ENCODE measurements around the gene LYST. TPM values are rescaled to one million over a fixed set of nuclear protein-coding genes. Genes with fewer than 3 reads are reported as not detected.
A peak's percentile ranks its signal among the peaks of the same experiment; 100 is the strongest.

LYST gene
- total and polyA plus RNA-seq, 2 experiments from 2014 or later, result 3.0 to 6.1 TPM

GRCh38 chr1:235888119-235888643 is 21.5 kb upstream of the LYST start:
- 89% methylated on average over 8 of the region's 8 CpGs for WGBS (ENCODE audit: low lambda C conversion rate, missing lambda C conversion rate)
- Histone ChIP-seq H3K4me3 (no peak overlapping the region), H3K4me1 (ENCODE audit: insufficient read depth) (peaks cover 3% of the 10 kb centered on the region), H3K79me2 (no peaks in the 10 kb centered on the region), H3K27ac (no peak overlapping the region), H3K9me3 (ENCODE audit: low read depth) (no peaks in the 10 kb centered on the region), H3K36me3 (replicated peaks; ENCODE audit: insufficient read depth, low read depth) (no peaks in the 10 kb centered on the region), H3K9me2 (replicated peaks; ENCODE audit: insufficient read depth) (no peaks in the 10 kb centered on the region), H3K27me3 (no peaks in the 10 kb centered on the region), H3K4me2 (no peak overlapping the region), H2AFZ (no peak overlapping the region), H4K20me1 (ENCODE audit: insufficient read depth, poor library complexity, severe bottlenecking) (no peaks in the 10 kb centered on the region)
- no peak for DNase-seq (ENCODE audit: low spot score)
- TF ChIP-seq EZH2phosphoT487 (IDR thresholded peaks at IDR 0.05; ENCODE audit: low read depth, severe bottlenecking, unreplicated experiment) (no peak), CTCF (IDR thresholded peaks at IDR 0.05; ENCODE audit: poor library complexity) (no peak), EZH2 (IDR thresholded peaks at IDR 0.05; ENCODE audit: borderline replicate concordance) (no peak)

DNA sequence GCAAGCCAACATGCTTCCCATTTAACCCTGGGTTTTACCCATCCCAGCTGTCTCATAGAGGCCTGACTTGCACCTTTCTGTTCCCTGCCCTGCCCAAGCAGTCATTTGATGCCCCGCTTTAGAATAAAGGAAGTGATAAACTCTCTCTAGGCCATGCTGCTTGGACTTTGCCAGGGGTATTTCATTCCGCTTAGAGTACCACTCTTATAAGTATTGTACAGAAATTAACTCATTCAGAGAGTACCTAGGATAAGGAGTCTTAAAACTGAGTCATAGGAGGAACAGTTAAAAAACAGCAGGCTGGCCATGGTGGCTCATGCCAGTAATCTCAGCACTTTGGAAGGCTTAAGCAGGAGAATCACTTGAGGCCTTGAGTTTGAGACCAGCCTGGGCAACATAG is 21.0 kb upstream of the LYST start:
- Histone ChIP-seq H3K27ac (no peak overlapping the region), H3K79me2 (no peaks in the 10 kb centered on the region), H3K9me3 (ENCODE audit: low read depth) (no peaks in the 10 kb centered on the region), H4K20me1 (ENCODE audit: insufficient read depth, poor library complexity, severe bottlenecking) (no peaks in the 10 kb centered on the region), H3K4me2 (no peak overlapping the region), H3K4me1 (ENCODE audit: insufficient read depth) (no peaks in the 10 kb centered on the region), H3K9me2 (replicated peaks; ENCODE audit: insufficient read depth) (no peaks in the 10 kb centered on the region), H3K27me3 (no peaks in the 10 kb centered on the region), H2AFZ (no peak overlapping the region), H3K36me3 (replicated peaks; ENCODE audit: insufficient read depth, low read depth) (no peaks in the 10 kb centered on the region), H3K4me3 (no peak overlapping the region)
- 95% methylated on average over 2 of the region's 2 CpGs for WGBS (ENCODE audit: low lambda C conversion rate, missing lambda C conversion rate)
- DNase-seq (ENCODE audit: low spot score), result no peak
- TF ChIP-seq EZH2phosphoT487 (IDR thresholded peaks at IDR 0.05; ENCODE audit: low read depth, severe bottlenecking, unreplicated experiment) (no peak), EZH2 (IDR thresholded peaks at IDR 0.05; ENCODE audit: borderline replicate concordance) (no peak)

DNA sequence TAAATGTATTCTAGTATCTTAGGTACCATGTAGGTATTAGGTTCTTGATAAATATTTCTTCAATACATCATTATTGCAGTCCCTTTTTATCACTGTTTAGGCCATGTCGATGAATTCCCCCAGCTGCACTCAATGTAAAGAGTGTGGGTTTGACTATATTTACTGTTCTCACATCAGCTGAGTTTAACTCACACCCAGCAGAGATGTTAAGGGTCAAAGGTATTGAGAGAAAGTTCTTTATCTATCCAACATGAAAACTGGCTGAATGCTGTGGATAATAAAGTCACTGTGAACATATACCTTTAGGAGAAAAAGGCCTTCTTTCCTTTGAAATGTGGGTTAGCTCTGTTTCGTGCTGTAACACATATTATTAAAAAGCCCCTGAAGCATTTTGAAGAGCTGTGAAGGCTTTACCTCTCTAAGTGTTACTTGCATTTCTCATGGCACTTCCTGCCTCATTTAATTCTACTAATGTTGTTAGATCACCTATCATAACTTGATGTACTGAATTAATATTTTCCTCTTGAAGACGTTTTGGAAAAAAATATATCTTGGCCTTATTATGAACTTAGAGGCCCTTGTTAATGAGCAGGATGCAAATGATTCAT is 19.1 kb upstream of the LYST start:
- no peak overlapping the region for H3K4me3 ChIP-seq
- no peak overlapping the region for H3K27ac ChIP-seq
- 67% methylated on average over 3 of the region's 3 CpGs for WGBS (ENCODE audit: low lambda C conversion rate, missing lambda C conversion rate)
- H3K9me3 ChIP-seq (ENCODE audit: low read depth), result no peaks in the 10 kb centered on the region
- H3K4me1 ChIP-seq (ENCODE audit: insufficient read depth), result no peaks in the 10 kb centered on the region
- no peaks in the 10 kb centered on the region for H4K20me1 ChIP-seq (ENCODE audit: insufficient read depth, poor library complexity, severe bottlenecking)
- no peak for DNase-seq (ENCODE audit: low spot score)
- no peaks in the 10 kb centered on the region for H3K36me3 ChIP-seq (replicated peaks; ENCODE audit: insufficient read depth, low read depth)
- H3K9me2 ChIP-seq (replicated peaks; ENCODE audit: insufficient read depth), result no peaks in the 10 kb centered on the region
- H3K27me3 ChIP-seq, result no peaks in the 10 kb centered on the region
- H3K4me2 ChIP-seq, result no peak overlapping the region
- H3K79me2 ChIP-seq, result no peaks in the 10 kb centered on the region
- TF ChIP-seq EZH2phosphoT487 (IDR thresholded peaks at IDR 0.05; ENCODE audit: low read depth, severe bottlenecking, unreplicated experiment), result no peak
- no peak overlapping the region for H2AFZ ChIP-seq

DNA sequence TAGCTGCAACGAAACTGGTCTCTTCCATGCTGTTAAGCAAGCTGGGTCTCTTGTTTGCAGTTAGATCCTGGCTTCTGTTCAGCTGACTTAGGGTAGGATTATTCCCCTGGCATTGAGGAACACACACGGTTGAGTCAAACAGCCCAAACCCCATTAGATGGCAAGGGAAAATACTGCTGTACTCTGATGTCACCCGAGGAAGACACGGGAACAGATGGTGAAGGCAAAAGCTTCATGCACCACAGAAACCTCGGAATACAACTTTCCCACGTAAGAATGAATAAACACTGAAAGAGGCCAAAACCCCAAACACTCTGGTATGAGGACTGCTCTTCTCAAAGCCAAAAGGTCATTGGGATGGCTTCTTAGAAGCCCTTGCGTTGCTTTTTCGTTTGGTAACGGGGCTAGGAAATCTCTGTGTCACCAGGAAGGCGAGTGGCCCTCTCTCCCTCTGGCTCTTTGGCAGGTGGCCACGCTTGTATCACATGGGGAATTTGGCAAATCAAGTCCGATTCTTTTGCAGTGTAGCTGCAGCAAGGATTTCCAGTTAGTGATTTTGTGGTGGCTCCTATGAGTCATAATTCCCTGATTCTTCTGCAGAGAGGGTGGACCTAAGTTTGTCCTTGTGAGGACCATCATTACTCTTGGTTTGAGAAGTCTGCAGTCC is 16.7 kb upstream of the LYST start:
- WGBS (ENCODE audit: low lambda C conversion rate, missing lambda C conversion rate), result 74% methylated on average over 12 of the region's 12 CpGs
- DNase-seq (ENCODE audit: low spot score), result peak; percentile 13

More for the DNA sequence above, 16.7 kb upstream of the LYST start:
- H3K27ac ChIP-seq, result no peak overlapping the region
- no peaks in the 10 kb centered on the region for H3K36me3 ChIP-seq (replicated peaks; ENCODE audit: insufficient read depth, low read depth)
- H3K4me1 ChIP-seq (ENCODE audit: insufficient read depth), result no peaks in the 10 kb centered on the region
- H3K27me3 ChIP-seq, result no peaks in the 10 kb centered on the region
- H3K4me2 ChIP-seq, result no peak overlapping the region
- no peak overlapping the region for H2AFZ ChIP-seq
- no peaks in the 10 kb centered on the region for H3K9me2 ChIP-seq (replicated peaks; ENCODE audit: insufficient read depth)
- no peak overlapping the region for H3K4me3 ChIP-seq
- H3K9me3 ChIP-seq (ENCODE audit: low read depth), result no peaks in the 10 kb centered on the region
- TF ChIP-seq EZH2phosphoT487 (IDR thresholded peaks at IDR 0.05; ENCODE audit: low read depth, severe bottlenecking, unreplicated experiment) (no peak), EZH2 (IDR thresholded peaks at IDR 0.05; ENCODE audit: borderline replicate concordance) (no peak), CTCF (IDR thresholded peaks at IDR 0.05; ENCODE audit: poor library complexity) (no peak)
- no peaks in the 10 kb centered on the region for H4K20me1 ChIP-seq (ENCODE audit: insufficient read depth, poor library complexity, severe bottlenecking)
- H3K79me2 ChIP-seq, result no peaks in the 10 kb centered on the region

Measured in hepatocyte (in vitro differentiated cells).